SK-N-SH (cell line): ENCODE measurements around the gene ATP5F1D. TPM values are rescaled to one million over a fixed set of nuclear protein-coding genes. Genes with fewer than 3 reads are reported as not detected.

Experiments
- CTCF ChIA-PET: fragments of 300-600, 350-600 bp; formaldehyde crosslinking; extraction: SDS; loops from one replicate; lab custom pipeline; 2021; lab: Yijun Ruan, JAX
- POLR2A ChIA-PET: fragments of 350-600 bp; sonication (Branson Sonifier 250); formaldehyde crosslinking; extraction: SDS; loops from one replicate; lab custom pipeline; 2020; ENCODE audit warnings: antibody characterized with exemption, inconsistent platforms; lab: Yijun Ruan, JAX
- DNase-seq: peaks from one replicate; pipeline ENCODE4 v3.0.0; 2012
- H2AFZ ChIP-seq: fragments of 200-600 bp; sonication (generic); 2 replicates; pipeline ENCODE4 v1.8.1; 2016; ENCODE audit warnings: antibody characterized with exemption, mild to moderate bottlenecking, low read depth
- H3F3A ChIP-seq: fragments of 200-600 bp; sonication (generic); replicated peaks from 2 replicates; pipeline ENCODE3; 2016; ENCODE audit warnings: antibody characterized with exemption, mild to moderate bottlenecking; ENCODE audit not compliant: insufficient read depth
- H3K27ac ChIP-seq, 2 experiments: fragments of 200-500 bp in 1 of 2; fragments of 200-600 bp in 1 of 2; sonication (Bioruptor generic) in 1 of 2; sonication (generic), shearing (Covaris generic) in 1 of 2; 2 replicates each; pipeline versions ENCODE4 v1.5.1 to v1.6.1; 2014 to 2016; ENCODE audit warnings: low read depth in 2 of 2, inconsistent platforms in 1 of 2, low read length in 1 of 2, mild to moderate bottlenecking in 1 of 2, mixed read lengths in 1 of 2
- H3K27me3 ChIP-seq: fragments of 200-600 bp; sonication (generic), shearing (Covaris generic); 2 replicates; pipeline ENCODE4 v1.6.1; 2016; ENCODE audit warnings: mixed run types; ENCODE audit not compliant: insufficient read depth
- H3K36me3 ChIP-seq, 2 experiments: fragments of 200-500 bp in 1 of 2; fragments of 200-600 bp in 1 of 2; sonication (Bioruptor generic) in 1 of 2; sonication (generic) in 1 of 2; replicated peaks in 1 of 2; 2 replicates each; pipeline versions ENCODE3 to v1.5.1; 2014 to 2016; ENCODE audit warnings: low read length in 1 of 2, mild to moderate bottlenecking in 1 of 2; ENCODE audit not compliant: insufficient read depth in 2 of 2, control insufficient read depth in 1 of 2
- H3K4me1 ChIP-seq, 2 experiments: fragments of 200-500 bp in 1 of 2; fragments of 200-600 bp in 1 of 2; sonication (Bioruptor generic) in 1 of 2; sonication (generic), shearing (Covaris generic) in 1 of 2; 2 replicates each; pipeline versions ENCODE4 v1.5.1 to v1.6.1; 2014 to 2016; ENCODE audit warnings: low read depth in 1 of 2, low read length in 1 of 2, mixed run types in 1 of 2; ENCODE audit not compliant: insufficient read depth in 2 of 2, control insufficient read depth in 1 of 2
- H3K4me2 ChIP-seq: fragments of 200-600 bp; sonication (generic), shearing (Covaris generic); 2 replicates; pipeline ENCODE4 v1.6.1; 2017; ENCODE audit warnings: mixed run types
- H3K4me3 ChIP-seq, 2 experiments: fragments of 200-500 bp in 1 of 2; fragments of 200-600 bp in 1 of 2; sonication (Bioruptor generic) in 1 of 2; sonication (generic), shearing (Covaris generic) in 1 of 2; 2 replicates each; pipeline versions ENCODE4 v1.5.1 to v1.8.1; 2014 to 2016; ENCODE audit warnings: low read depth in 2 of 2, inconsistent platforms in 1 of 2, low read length in 1 of 2, mild to moderate bottlenecking in 1 of 2, mixed read lengths in 1 of 2, moderate library complexity in 1 of 2
- H3K79me2 ChIP-seq: fragments of 200-600 bp; sonication (generic); 2 replicates; pipeline ENCODE4 v1.8.1; 2017; ENCODE audit warnings: mild to moderate bottlenecking; ENCODE audit not compliant: insufficient read depth
- H3K9ac ChIP-seq: fragments of 200-600 bp; sonication (generic); 2 replicates; pipeline ENCODE4 v1.6.1; 2017; ENCODE audit warnings: mixed run types
- H3K9me2 ChIP-seq: fragments of 200-600 bp; sonication (generic); 2 replicates; pipeline ENCODE4 v1.6.1; 2017; ENCODE audit warnings: mixed run types
- H3K9me3 ChIP-seq: fragments of 200-600 bp; sonication (generic); 2 replicates; pipeline ENCODE4 v1.6.1; 2017; ENCODE audit warnings: mixed run types, mild to moderate bottlenecking, moderate library complexity
- H4K20me1 ChIP-seq: fragments of 200-600 bp; sonication (generic); 2 replicates; pipeline ENCODE4 v1.6.1; 2017; ENCODE audit warnings: mild to moderate bottlenecking, mixed run types; ENCODE audit not compliant: insufficient read depth
- CTCF ChIP-seq: fragments of 200-600 bp; sonication (generic); IDR thresholded peaks from 2 replicates; pipeline ENCODE4 v1.6.1; 2017; ENCODE audit warnings: antibody characterized with exemption, mild to moderate bottlenecking, moderate library complexity
- ELF1 ChIP-seq: IDR thresholded peaks from 2 replicates; pipeline ENCODE4 v1.4.0; 2012
- FOXM1 ChIP-seq: IDR thresholded peaks from 2 replicates; pipeline ENCODE4 v1.4.0; 2012; ENCODE audit warnings: low read depth, mild to moderate bottlenecking
- GABPA ChIP-seq: IDR thresholded peaks from 2 replicates; pipeline ENCODE4 v1.4.0; 2012; ENCODE audit warnings: low read depth, mild to moderate bottlenecking
- GATA2 ChIP-seq: sonication (generic); formaldehyde crosslinking; IDR thresholded peaks from 2 replicates; pipeline ENCODE4 v1.5.0; 2020; ENCODE audit warnings: mild to moderate bottlenecking, missing genetic modification reagents
- MAX ChIP-seq: IDR thresholded peaks from 2 replicates; pipeline ENCODE4 v1.4.0; 2012; ENCODE audit warnings: low read depth
- NFIC ChIP-seq: IDR thresholded peaks from 2 replicates; pipeline ENCODE4 v1.4.0; 2012; ENCODE audit warnings: borderline replicate concordance
- NRF1 ChIP-seq: IDR thresholded peaks from 2 replicates; pipeline ENCODE4 v1.6.1; 2012; ENCODE audit warnings: low read depth, mild to moderate bottlenecking, low read length
- RFX5 ChIP-seq: IDR thresholded peaks from 2 replicates; pipeline ENCODE4 v1.6.1; 2012; ENCODE audit warnings: mild to moderate bottlenecking, improper control_type of control experiment, low read length
- RXRA ChIP-seq: IDR thresholded peaks from 2 replicates; pipeline ENCODE4 v1.4.0; 2012; ENCODE audit warnings: low read depth, mild to moderate bottlenecking, borderline replicate concordance
- TAF1 ChIP-seq: IDR thresholded peaks from 2 replicates; pipeline ENCODE4 v1.6.1; 2012; ENCODE audit warnings: low read depth, mild to moderate bottlenecking, low read length, moderate library complexity, borderline replicate concordance
- TCF12 ChIP-seq: IDR thresholded peaks from 2 replicates; pipeline ENCODE4 v1.4.0; 2012
- USF1 ChIP-seq: IDR thresholded peaks from 2 replicates; pipeline ENCODE4 v1.4.0; 2012; ENCODE audit warnings: low read depth, borderline replicate concordance
- USF2 ChIP-seq: fragments of 150-350 bp; IDR thresholded peaks from 2 replicates; pipeline ENCODE4 v1.6.1; 2017; ENCODE audit warnings: antibody characterized with exemption, low read length, low read depth, borderline replicate concordance
- WGBS: methylation state at CpG from one replicate; pipeline ENCODE4 v1.1.6; 2017; ENCODE audit warnings: low lambda C conversion rate; 5-methylcytosine and 5-hydroxymethylcytosine counted together
- polyA plus RNA-seq, 3 experiments: library from polyadenylated mRNA; depleted of rRNA; stranded (reverse); fragments of >200 nt; gene quantifications; 2 replicates each; pipeline ENCODE4 v1.2.3, GENCODE V29; 2012

ATP5F1D gene
- polyA plus RNA-seq, 1 of the 3 experiments (the other 2 are of a cell fraction), result 226 TPM

GRCh38 chr19:1255186-1256161 is 13.9 kb downstream of the ATP5F1D start:
- Histone ChIP-seq H3K4me1 (peaks cover 38 to 50% of the 10 kb centered on the region in 2 experiments), H3K27me3 (no peaks in the 10 kb centered on the region)
- WGBS, result 96% methylated on average over 34 of the region's 52 CpGs

More at GRCh38 chr19:1255186-1256161, 13.9 kb downstream of the ATP5F1D start:
- CTCF ChIA-PET, result interaction anchor here (0.7 to 18.6 kb wide), 3 partner anchors 10 to 339 kb away, joined by 3 to 594 read pairs (median 99); partner anchors contain the start of genes ATP5F1D and KISS1R
- H3K9ac ChIP-seq, result no peak overlapping the region
- H3K27ac ChIP-seq, result peak overlapping the region; percentile 26 to 99; a peak in 3 of 4 replicates
- no peak for DNase-seq
- peaks cover 75% of the 10 kb centered on the region for H3K79me2 ChIP-seq
- H3K9me3 ChIP-seq, result no peaks in the 10 kb centered on the region
- no peaks in the 10 kb centered on the region for H3K9me2 ChIP-seq
- TF ChIP-seq FOXM1, result no peak
- no peak for TF ChIP-seq USF2
- no peak for TF ChIP-seq TCF12
- TF ChIP-seq RXRA, result no peak
- TF ChIP-seq USF1, result no peak
- TF ChIP-seq TAF1, result no peak
- TF ChIP-seq MAX, result no peak
- no peak for TF ChIP-seq RFX5
- TF ChIP-seq NFIC, result no peak
- no peak for TF ChIP-seq GATA2
- TF ChIP-seq NRF1, result no peak
- no peak for TF ChIP-seq GABPA
- TF ChIP-seq ELF1, result no peak
- TF ChIP-seq CTCF, result no peak
- TF ChIP-seq, all 33 proteins: peak for 0
- H3K36me3 ChIP-seq, result peaks cover 49 to 53% of the 10 kb centered on the region in 2 experiments
- peak overlapping the region; percentile 99; the same call in 1 of the 2 replicates for H3K4me2 ChIP-seq
- peaks cover 67% of the 10 kb centered on the region for H4K20me1 ChIP-seq
- no peak overlapping the region for H3K4me3 ChIP-seq
- POLR2A ChIA-PET, result interaction anchor here (1.4 to 2.1 kb wide), 2 partner anchors 11 to 13 kb away, joined by 8 to 13 read pairs; partner anchors contain the start of gene CIRBP
- H2AFZ ChIP-seq, result no peak overlapping the region
- peaks cover 76% of the 10 kb centered on the region for H3F3A ChIP-seq
